ENCODE data around the gene RASGRF2.

Gene RASGRF2

DNA sequence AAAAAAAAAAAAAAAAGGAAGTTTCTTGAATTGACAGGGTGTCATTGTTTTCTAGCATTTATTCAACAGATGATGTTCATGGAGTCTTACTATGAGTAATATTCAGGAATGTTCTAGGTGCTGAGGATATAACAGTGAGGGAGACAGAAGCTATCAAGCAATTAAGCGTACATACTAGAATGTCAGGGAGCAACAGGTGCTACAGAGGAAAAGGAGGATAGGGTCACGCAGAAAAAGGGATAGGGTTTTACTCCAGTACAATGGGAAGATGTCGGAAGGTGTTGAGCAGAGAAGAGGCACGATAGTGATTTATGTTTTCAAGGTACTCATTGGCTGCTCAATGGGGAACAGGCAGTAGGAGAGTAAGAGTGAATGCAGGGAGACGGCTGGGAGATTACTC lies 6.6 kb upstream of the RASGRF2 start:
- DNase-seq = no peak

DNA sequence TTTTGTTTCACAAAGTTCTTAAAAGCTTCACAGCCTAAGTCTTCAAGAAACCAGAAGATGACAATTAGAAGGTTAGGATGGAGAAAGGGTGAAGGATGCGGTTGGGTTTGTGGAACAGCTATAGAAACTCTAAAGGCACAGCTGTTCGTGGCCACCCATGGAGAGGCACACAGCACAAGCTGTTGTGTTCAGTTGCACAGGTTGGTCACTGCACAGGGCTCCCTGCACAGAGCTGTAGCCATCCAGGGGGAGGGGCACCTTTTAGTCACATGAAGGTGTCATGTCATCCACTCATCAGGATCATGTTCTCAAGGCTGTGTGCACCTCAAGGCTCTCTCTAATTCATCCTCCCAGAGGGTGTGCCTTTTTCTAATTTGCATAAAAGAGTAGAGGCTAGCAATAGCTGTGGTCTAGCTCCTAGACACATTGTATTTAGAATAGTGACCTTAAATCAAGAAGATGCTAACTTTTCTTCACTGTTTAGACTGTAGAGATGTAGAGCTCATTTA lies 5.0 kb upstream of the RASGRF2 start:
- no peak for DNase-seq

DNA sequence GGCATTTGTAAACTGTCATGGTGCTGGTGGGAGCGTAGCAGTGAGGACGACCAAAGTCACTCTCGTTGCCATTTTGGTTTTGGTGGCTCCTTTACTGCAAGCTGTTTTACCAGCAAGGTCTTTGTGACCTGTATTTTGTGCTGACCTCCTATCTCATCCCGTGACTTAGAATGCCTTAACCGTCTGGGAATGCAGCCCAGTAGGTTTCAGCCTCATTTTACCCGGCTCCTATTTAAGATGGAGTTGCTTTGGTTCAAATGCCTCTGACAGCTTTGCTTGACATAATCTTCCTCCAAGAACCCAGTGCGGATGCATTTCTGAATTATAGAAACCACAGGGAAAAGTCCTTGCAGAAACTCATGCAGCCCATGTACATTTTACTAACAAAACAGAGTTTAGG lies 3.9 kb upstream of the RASGRF2 start:
- DNase-seq = no peak

DNA sequence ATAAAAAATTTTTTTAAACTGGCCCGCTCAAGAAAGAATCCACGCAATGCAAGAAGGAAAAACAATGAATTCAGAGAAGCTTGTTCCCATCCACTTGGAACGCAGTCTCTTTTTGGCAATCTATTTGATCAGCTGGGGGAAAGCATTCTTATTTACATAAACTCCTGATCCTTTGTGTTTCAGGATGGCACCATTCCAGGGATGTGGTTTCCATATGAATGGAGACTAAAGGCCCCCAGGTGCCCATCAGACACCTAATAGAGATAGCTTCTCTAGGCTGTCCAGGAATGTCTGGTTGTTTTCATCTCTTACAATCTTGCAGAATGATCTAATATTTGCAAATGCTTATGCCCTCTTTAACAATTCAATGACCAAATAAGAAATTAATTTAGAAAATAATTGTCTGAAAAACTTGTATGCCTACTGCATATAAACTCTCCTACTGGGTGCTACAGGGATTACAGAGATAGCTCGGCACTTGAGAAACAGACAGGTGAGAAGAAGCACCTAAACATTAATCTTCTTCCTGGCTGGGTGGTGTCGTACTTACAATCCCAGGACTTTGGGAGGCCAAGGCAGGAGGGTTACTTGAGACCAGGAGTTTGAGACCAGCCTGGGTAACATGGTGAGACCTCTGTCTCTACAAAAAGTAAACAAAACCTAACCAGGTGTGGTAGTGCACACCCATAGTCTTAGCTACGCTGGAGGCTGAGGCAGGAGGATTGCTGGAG lies 3.0 kb upstream of the RASGRF2 start:
- no peak for DNase-seq

DNA sequence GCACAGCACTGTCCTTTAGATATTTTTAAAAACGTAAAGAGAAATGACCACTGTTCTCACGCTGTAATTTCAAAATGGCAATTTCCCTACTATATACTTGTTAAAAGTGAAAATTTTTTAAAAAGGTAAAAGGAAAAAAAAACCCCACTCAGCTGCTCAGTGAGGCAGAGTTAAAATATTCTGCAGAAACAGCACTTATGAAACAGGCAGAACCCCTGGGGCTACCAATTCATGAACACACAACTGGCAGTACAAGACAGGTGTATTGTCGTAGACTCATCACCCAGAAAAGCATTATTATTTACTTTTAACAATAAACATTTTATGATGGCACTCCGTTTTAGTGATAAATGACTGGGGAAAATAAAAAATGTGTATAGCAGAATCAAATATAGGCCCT lies 1.5 kb upstream of the RASGRF2 start:
- no peak for DNase-seq

DNA sequence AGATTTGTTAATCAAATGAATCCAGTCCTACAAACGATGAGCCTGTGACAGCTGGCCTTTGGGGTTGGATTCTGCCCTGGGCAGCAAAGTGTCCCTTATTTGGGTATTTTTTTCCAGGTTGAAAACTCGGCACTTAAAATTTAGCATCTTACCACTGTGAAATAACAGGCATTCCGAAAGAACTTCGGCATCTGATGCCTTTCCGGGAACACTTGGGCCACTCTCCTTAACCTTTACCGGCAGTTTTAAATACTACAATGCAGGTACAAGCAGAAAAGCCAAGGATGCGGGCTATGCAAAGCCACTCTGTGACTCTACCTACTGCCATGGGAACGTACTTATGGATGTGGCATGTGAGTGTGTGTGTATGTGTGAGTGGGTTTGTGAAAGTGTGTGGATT lies 1.0 kb upstream of the RASGRF2 start:
- no peak for DNase-seq

DNA sequence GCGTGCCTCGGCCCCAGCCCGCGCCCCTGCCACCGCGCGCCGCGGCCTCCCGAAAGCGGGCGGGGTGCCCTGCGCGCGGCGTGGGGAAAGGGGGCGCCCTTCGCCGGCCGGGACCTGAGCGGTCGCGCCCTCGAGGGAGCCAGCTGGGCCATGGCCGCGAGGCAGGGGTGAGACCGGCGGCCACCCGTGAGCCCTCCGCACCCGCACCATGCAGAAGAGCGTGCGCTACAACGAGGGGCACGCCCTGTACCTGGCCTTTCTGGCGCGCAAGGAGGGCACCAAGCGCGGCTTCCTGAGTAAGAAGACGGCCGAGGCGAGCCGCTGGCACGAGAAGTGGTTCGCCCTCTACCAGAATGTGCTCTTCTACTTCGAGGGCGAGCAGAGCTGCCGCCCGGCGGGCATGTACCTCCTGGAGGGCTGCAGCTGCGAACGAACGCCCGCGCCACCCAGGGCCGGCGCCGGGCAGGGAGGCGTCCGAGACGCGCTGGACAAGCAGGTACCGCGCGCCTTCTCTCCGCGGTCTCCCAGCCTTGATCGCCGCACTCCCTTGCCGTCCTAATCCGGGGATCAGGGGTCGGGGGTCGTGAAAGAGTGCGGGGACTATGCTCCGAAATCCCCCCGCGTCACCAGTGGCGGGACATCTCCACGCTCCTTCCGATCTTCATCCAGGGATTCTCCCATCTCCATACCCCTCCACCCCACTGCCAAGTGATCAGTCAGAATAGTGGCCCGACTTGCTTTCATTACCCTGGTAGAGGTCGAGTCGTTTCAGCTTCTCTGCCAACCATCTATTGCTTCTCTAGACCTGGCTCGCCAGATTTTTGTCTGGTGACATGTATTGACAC lies 590 bp downstream of the RASGRF2 start:
- DNase-seq = peak; percentile 44 to 57

DNA sequence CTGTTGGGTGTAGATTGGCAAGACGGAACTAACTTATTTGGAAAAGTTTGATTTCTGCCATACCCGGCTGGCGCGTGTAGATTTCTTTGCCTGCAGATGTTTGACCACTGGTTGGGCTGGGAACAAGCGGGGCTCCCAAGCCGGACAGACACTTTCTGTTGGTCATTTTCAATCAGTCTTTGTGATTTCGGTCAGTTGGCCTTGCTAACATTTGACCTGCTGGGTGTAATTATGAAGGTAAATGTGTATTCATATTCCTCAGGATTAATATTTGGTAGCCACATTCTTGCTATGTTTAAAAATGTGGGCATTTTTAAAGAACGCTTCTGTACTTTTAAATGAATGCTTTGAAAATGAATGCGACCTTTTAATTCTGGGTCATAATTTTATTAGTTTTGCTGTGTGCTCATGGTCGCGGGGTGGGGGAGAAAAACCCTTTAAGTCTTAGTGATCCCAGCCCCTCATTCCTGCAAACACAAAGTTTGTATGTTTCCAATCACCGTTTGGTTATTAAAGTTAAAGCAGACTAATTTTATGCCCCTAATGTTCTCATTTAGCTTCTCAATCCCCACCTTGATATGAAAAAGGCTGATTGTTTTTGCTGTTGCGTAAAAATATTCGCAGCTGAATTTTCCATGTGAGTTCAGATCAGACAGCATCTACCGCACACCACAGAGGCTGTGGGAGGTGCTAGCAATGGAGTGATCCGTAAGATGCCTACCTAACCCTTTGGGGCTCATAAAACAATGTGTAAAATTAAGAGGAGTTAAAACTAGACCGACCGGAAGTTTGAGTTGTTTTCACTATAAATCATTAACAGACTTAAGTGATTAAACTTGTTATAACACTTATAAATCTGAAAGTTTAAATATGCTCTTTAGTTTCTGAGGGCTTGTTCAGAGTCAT lies 1.5 kb downstream of the RASGRF2 start:
- DNase-seq = peak; percentile 57 to 61

DNA sequence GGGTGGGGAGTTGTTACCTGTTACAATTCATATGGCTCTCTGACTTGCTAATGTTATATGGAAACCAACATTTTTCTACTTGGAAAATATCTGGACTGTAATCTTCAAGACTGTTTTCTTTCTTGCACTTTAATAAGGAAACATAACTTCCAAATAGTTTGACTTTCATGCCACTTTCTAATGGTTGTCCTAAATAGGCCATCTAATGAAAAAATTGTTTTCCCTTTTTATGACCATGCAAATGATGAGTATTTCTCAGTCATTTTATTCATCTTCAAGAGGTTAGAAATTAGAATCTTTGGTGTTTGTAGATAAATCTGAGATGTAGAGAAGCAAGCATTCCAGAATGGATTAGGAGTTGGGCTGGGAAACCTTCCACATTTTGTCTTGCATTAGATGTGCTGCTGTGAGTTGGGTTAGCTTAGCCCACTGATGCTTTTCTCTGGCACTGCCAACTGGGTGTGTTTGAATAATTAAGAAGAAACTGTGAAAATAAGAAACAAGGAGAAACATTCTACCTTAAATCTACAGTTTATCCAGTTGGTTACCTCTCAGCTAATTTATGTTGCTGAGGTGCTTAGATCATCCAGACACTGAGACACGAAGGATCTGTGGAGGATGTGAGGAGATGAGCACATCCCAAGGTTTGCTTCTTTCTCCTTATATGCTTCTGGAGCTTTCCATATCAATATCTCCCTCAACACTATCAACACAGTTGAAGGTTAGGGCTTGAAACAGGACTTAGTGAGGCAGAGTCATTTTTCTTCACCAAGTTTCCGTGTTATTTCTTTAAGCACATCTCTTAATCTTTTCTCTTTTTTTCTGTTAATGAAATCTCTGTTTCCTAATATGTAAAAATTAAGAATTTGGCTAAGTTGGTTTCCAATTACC lies 2.7 kb downstream of the RASGRF2 start:
- no peak for DNase-seq

DNA sequence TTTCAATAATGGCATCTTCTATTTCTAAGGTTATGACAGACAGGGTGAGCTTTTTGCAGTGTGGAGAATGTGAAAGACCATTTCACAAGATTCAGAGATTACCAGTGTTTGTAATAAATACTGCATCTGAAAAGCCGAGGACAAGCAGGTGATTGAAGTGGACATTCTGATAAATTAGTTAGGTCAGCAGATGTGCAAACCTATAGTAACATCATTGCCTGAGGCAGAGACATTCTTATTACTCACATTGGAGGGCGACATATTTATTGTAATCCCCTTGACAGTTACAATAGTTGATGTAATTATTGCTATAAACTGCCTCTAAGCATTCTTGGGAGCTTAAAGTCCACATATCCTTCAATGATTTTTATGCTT lies 3.3 kb downstream of the RASGRF2 start:
- no peak for DNase-seq

DNA sequence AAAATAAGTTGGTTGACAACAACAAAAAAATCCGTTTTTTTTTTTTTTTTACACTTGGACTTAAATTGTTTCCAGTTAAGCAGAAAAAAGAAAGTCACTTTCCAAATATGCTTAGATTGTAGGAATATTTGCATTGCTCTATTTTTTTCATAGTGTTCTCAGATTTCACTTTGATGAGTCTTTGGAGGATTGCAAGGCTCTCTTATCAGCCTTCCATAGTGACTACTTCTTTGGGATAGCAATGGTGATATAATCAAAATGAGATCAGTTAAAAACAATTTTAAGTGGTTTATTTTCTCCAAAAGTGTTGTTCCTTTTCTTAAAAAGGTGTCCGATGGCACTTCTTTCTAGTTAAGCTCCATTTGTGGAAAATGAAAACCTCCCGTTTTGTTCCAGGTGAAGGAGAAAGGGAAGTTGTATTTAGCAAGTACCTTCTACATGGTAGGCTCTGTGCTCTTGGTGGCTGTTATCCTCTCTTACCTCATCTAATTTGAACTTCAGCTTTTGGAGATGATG lies 3.9 kb downstream of the RASGRF2 start:
- DNase-seq = no peak

DNA sequence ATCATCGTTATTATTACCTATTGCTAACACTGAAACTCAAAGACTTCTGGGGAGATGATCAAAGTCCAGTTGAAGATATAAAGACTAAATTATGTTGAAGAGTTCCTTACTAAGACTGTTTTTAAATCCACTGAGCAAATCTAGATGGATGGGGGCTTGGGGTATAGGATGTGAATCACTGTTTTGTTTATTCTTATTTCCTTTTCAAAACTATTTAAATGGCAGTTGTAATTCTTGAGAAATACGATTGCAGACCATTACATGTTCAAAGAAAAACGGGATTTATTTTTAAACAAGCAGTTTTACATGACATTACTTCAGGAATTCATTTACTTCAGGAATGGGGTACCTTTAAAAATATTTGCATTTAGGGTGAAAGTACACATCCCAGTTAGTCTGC lies 4.3 kb downstream of the RASGRF2 start:
- no peak for DNase-seq

DNA sequence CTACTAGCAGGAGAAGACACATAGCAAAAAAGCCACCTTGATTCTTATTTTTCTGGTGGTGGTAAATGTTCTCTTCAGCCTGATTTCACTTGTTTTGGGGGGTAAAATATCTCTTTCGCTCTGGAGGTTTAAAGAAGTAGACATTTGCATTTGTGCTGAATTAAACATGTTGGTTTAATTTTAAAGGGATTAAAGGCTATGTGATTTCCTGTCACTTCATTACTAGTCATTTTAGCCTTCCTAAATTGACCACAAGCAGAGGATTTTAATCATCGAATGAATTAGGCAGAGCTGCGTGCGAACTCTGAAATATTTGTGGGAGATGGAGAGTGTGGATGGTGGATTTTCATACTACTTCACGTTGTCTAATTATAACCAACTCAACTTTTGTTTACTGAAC lies 4.8 kb downstream of the RASGRF2 start:
- no peak for DNase-seq

DNA sequence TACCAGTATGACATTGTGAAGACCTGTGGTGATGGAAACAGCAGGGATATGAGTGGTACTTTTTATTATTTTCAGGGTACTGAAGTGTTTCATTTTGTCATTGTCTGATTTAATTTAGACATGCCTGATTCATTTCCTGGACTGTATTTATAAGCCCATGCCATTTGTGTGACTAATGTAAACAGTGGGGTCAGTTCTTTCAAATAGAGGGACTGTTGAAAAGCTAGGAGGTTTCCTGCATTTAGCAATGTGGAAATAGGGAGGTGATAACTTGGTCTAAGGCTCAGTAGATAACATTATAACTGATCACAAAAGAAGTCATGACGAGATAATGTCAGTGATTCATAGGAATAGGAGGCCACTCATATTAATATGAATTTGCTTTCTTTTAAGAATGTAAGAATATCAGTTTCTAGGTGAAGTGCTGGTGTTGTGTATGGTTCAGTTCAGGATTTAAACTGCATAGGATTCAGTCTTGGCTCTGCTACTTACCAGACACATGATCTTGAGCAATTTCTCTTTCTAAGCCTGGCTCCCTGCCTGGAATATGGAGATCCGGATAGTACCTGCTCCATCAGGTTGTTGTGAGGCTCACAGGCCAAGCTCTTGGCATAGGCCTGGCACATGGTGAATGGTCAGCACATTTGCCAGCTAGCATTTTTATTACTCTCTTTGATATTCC lies 7.5 kb downstream of the RASGRF2 start:
- no peak for DNase-seq

DNA sequence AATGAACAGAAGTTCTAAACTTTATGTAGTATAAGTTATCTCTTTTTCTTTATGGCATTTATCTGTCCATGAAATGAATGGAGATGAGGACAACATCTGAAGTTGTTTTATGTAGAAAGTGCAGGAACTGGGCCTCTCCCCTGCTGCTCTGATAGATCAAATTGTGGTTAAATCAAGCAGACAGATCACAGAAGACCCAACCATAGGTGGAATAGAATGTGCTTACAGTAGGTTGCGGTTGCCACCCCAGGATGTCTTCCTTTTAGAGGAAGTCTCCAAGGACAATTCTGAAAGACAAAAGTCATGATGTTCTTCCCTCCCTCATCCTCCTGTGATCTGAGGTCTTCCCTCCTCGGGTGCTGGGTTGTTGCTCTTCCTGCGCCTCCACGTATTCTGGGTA lies 12.9 kb downstream of the RASGRF2 start:
- no peak for DNase-seq

DNA sequence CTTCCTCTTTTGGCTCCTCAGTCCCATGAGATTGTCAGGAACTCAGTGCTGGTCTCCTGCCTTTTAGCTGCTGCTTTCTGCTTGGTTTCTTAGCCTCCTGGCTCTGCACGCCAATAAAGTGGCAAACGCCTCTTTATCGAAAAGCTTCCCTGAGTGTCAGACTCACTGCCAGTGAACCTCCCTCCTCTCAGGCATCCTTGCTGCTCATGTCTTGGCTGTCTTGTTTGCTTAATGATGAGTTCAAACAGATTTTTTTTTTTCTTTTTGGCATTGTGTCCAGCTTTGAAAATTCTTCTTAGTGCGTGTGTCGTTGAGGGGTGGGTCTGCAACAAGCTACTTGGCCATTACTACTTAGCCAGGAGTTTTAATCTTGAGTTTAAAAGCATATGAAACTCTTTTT lies 14.9 kb downstream of the RASGRF2 start:
- no peak for DNase-seq

DNA sequence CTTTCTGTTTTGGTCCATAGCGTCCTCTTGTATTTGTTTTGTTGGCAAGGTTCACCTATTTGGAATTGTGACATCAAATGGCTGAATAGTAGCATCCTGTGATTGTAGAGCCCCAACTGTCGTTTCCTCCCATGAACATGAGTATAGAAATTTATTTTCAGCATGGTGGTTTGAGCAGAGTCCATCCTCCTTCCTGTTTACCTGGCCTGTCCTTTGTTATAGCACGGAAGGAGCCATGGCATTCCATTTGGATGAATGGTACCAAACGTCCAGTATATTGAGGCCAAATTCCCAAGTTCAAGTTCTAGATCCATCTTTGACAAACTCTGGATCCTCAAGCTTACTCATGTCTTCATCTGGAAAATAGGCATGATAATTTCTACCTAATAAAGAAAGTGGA lies 16.8 kb downstream of the RASGRF2 start:
- DNase-seq = no peak

DNA sequence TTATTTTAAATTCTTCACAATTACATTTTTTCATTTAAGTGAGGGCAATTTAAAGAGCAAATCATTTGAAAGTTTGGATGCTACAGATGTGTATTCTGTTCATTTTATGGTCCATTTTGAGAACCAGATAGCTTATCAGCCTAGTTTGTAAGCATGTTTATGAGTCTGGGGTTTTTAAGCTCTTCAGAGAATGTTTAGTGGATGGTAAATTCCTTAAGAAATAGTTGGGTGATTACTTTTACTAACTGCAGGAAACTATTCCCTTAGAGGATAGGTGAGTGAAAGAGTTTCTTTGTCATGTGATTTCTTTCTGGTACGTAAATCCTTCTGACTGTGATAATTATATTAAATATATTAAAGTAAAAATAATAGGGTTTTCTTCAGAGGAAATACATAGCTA lies 17.6 kb downstream of the RASGRF2 start:
- DNase-seq = no peak

DNA sequence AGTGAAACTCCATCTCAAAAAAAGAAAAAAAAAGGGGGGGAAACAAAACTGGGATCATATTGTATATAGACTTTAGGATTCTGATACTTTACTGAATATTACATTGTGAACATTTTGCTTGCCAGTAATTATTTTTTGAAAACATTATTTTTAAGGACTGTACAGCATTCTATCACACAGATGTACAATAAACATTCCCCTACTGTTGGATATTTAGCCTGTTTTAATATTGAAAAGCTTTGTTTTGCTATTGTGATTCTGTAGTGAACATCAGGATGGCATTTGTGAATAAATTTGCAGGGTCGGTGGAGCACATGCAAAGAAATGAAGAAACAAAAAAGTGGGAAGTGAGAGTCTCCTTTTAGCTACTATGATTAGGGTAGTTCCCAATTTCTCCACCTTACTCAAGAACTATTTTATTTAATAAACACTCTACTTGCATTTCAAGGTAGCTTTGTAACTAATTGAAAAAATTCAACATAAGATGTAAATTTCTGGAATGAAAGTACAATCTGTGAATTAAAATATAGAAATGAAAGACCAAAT lies 18.7 kb downstream of the RASGRF2 start:
- DNase-seq = no peak

DNA sequence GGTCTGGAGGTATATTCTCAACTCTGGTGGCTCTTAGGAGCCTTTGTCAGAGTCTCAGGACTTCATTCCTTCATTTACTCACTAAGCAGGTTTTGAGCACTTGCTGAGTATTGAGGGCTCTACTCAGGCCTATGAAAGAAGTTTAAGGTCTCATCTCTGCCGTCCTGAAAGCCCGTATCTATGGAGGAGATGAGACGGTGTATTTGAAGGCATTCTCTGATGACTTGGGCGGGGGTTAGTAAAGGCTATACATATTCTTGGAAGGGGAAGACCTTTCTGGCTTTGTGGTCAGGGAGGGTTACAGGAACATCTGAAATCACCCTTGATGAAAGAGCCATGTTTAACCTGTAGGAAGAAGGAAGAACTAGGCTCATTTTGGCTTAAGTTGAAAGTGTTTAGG lies 21.9 kb downstream of the RASGRF2 start:
- DNase-seq = no peak

DNA sequence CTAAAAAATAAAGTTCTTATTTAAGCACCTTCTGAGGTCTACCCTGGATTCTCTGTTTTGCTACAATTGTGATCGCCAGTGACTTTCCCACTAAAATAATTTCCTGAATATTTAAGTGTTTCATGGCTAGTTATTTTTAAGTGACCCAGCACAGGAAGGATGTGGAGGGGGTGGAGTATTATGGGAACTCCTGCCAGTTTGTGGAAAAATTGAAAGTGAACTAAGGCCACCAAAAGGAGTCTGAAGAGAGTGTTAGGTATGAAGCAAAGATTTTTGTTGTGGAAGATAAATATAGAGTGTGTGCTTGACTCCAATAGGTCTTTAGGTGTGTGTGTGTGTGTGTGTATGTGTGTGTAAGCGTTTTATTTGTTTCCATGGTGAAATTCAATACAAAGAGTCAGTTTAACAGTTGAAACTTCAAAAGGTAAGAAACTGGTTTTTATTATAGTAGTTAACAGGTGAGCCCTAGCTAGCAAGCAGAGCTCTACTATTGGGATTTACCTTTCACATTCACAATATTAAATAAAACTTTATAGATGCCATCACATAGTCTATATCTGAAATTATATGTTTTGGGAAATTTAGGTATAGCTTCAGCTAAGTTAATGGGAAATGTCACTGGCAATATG lies 25.6 kb downstream of the RASGRF2 start:
- no peak for DNase-seq
